DND-41 (cell line): ENCODE results near the gene DIAPH1.

Experiments
- CTCF ChIP-seq: IDR thresholded peaks from 2 replicates; pipeline ENCODE4 v1.5.1; 2012; ENCODE audit warnings: borderline replicate concordance, low read length, moderate library complexity, mild to moderate bottlenecking; ENCODE audit not compliant: poor library complexity, severe bottlenecking; ENCODE audit errors: extremely low read depth
- EZH2 ChIP-seq: IDR thresholded peaks from 3 replicates; pipeline ENCODE4 v1.6.1; 2012; ENCODE audit warnings: borderline replicate concordance, low read depth, mild to moderate bottlenecking, moderate library complexity, low read length, inconsistent platforms; ENCODE audit not compliant: severe bottlenecking

GRCh38 chr5:141490271-141490670, 128.5 kb downstream of the DIAPH1 start:
- no peak for TF ChIP-seq CTCF
- TF ChIP-seq EZH2, result no peak
